ENCODE measurements around the gene CLIC1. TPM values are rescaled to one million over a fixed set of nuclear protein-coding genes. Genes with fewer than 3 reads are reported as not detected.

CLIC1 gene
- total RNA-seq, 1 experiment from 2014 or later: 432 TPM

- H3K36me3 ChIP-seq (ENCODE audit: control insufficient read depth in 1 of 2, insufficient read depth in 2 of 2, low read length in 2 of 2): no peaks in the 10 kb centered on the region
- BruUV-seq (replicated peaks): no TSS peak
- CTCF ChIA-PET: no interaction called here
- H3K4me2 ChIP-seq (ENCODE audit: low read length): peak overlapping the region; percentile 68
- H3K4me3 ChIP-seq (replicated peaks in 1 of 2; ENCODE audit: low read depth in 1 of 2, low read length in 2 of 2): 0 out of 4 replicates have a peak overlapping the region, but pooled peaks of 1 of the 2 experiments have one; percentile 14
- no peak for TF ChIP-seq RAD21 (IDR thresholded peaks at IDR 0.05; ENCODE audit: low read depth)
- TF ChIP-seq SRF (IDR thresholded peaks at IDR 0.05; ENCODE audit: low read depth): no peak
- no peak for TF ChIP-seq POLR2A (IDR thresholded peaks at IDR 0.05; ENCODE audit: borderline replicate concordance, extremely low read depth, insufficient read depth, insufficient read length)
- no peak for TF ChIP-seq ZBTB33 (IDR thresholded peaks at IDR 0.05; ENCODE audit: extremely low read depth, insufficient replicate concordance, low read length)
- no peak for TF ChIP-seq ATF3 (IDR thresholded peaks at IDR 0.05)
- TF ChIP-seq ZNF274 (IDR thresholded peaks at IDR 0.05; ENCODE audit: low read depth, low read length): no peak
- TF ChIP-seq EZH2 (IDR thresholded peaks at IDR 0.05): no peak
- ATAC-seq: peak; percentile 5; the same call in 1 of the 2 replicates
- H3K9ac ChIP-seq (ENCODE audit: low read length): no peak overlapping the region
- intact Hi-C loops (cut with micrococcal nuclease): no loop called here
- H4K20me1 ChIP-seq (ENCODE audit: insufficient read depth): no peaks in the 10 kb centered on the region
- RAD21 ChIA-PET (ENCODE audit: low non-redundant PET in 1 of 2, low total read pairs in 2 of 2, uncharacterized antibody in 2 of 2, unreplicated experiment in 2 of 2): no interaction called here
- DNase-seq (ENCODE audit: low read depth, low spot score): no peak
- no peaks in the 10 kb centered on the region for H3K27me3 ChIP-seq (ENCODE audit: insufficient read depth, low read length)
- peaks cover 35 to 49% of the 10 kb centered on the region in 2 experiments for H3K4me1 ChIP-seq (ENCODE audit: control insufficient read depth in 1 of 2, insufficient read depth in 2 of 2, low read length in 2 of 2)
- POLR2A ChIA-PET: no interaction called here
- H3K79me2 ChIP-seq (ENCODE audit: insufficient read depth, low read length): no peaks in the 10 kb centered on the region
- H3K27ac ChIP-seq (ENCODE audit: low read depth, low read length): peak overlapping the region; percentile 36; the same call in 1 of the 2 replicates
- H3K9me2 ChIP-seq (ENCODE audit: insufficient read depth): no peaks in the 10 kb centered on the region
- H3K9me3 ChIP-seq (ENCODE audit: control insufficient read depth in 1 of 2, insufficient read depth in 1 of 2, low read depth in 1 of 2, low read length in 2 of 2): no peaks in the 10 kb centered on the region
- no peak overlapping the region for H2AFZ ChIP-seq (ENCODE audit: low read depth, low read length, poor library complexity, severe bottlenecking)
Measured at GRCh38 chr6:31719001-31719400, 17.3 kb downstream of the CLIC1 start.

- peak overlapping the region in 1 of 2 experiments; percentile 14; a peak in 2 of 4 replicates for H3K4me3 ChIP-seq (replicated peaks in 1 of 2; ENCODE audit: low read depth in 1 of 2, low read length in 2 of 2)
- H3K27ac ChIP-seq (ENCODE audit: low read depth, low read length): peak overlapping the region; percentile 36; the same call in 1 of the 2 replicates
- H4K20me1 ChIP-seq (ENCODE audit: insufficient read depth): no peaks in the 10 kb centered on the region
- DNase-seq (ENCODE audit: low read depth, low spot score) (peak; percentile 71), ATAC-seq (peak; percentile 79)
- RAD21 ChIA-PET (ENCODE audit: low non-redundant PET in 1 of 2, low total read pairs in 2 of 2, uncharacterized antibody in 2 of 2, unreplicated experiment in 2 of 2): no interaction called here
- intact Hi-C loops (cut with micrococcal nuclease): no loop called here
- no peaks in the 10 kb centered on the region for H3K9me2 ChIP-seq (ENCODE audit: insufficient read depth)
- H3K9ac ChIP-seq (ENCODE audit: low read length): no peak overlapping the region
- H3K36me3 ChIP-seq (ENCODE audit: control insufficient read depth in 1 of 2, insufficient read depth in 2 of 2, low read length in 2 of 2): no peaks in the 10 kb centered on the region
- no peaks in the 10 kb centered on the region for H3K79me2 ChIP-seq (ENCODE audit: insufficient read depth, low read length)
- CTCF ChIA-PET: no interaction called here
- POLR2A ChIA-PET: no interaction called here
- no TSS peak for BruUV-seq (replicated peaks)
- H3K4me1 ChIP-seq (ENCODE audit: control insufficient read depth in 1 of 2, insufficient read depth in 2 of 2, low read length in 2 of 2): peaks cover 39 to 54% of the 10 kb centered on the region in 2 experiments
- no peak for TF ChIP-seq CEBPB (IDR thresholded peaks at IDR 0.05; ENCODE audit: low read depth)
- no peak for TF ChIP-seq ELF1 (IDR thresholded peaks at IDR 0.05; ENCODE audit: borderline replicate concordance, low read depth)
- peak; percentile 63 for TF ChIP-seq YY1 (IDR thresholded peaks at IDR 0.05; ENCODE audit: extremely low read depth, insufficient replicate concordance, low read depth, low read length)
- TF ChIP-seq POLR2AphosphoS5 (IDR thresholded peaks at IDR 0.05; ENCODE audit: low read depth, low read length): peak; percentile 55
- TF ChIP-seq SP1 (IDR thresholded peaks at IDR 0.05; ENCODE audit: low read depth): peak; percentile 93
- TF ChIP-seq CBX3 (IDR thresholded peaks at IDR 0.05; ENCODE audit: low read depth): peak; percentile 39; the same call in 1 of the 2 replicates
- no peak for TF ChIP-seq ZNF274 (IDR thresholded peaks at IDR 0.05; ENCODE audit: low read depth, low read length)
- TF ChIP-seq MAX (IDR thresholded peaks at IDR 0.05): peak; percentile 54; the same call in 1 of the 2 replicates
- H3K4me2 ChIP-seq (ENCODE audit: low read length): peak overlapping the region; percentile 68
- no peak overlapping the region for H2AFZ ChIP-seq (ENCODE audit: low read depth, low read length, poor library complexity, severe bottlenecking)
- no peaks in the 10 kb centered on the region for H3K9me3 ChIP-seq (ENCODE audit: control insufficient read depth in 1 of 2, insufficient read depth in 1 of 2, low read depth in 1 of 2, low read length in 2 of 2)
- no peaks in the 10 kb centered on the region for H3K27me3 ChIP-seq (ENCODE audit: insufficient read depth, low read length)
Measured at GRCh38 chr6:31718265-31718664, 18.1 kb downstream of the CLIC1 start.

All from HCT116 (cell line).